HG03280 (cell line): ENCODE data around the gene CAMK4.

ENCODE experiments used
- ATAC-seq: cut with Tn5 transposase; IDR thresholded peaks from one replicate; pipeline ENCODE4 v1.9.1; 2021; ENCODE audit warnings: mild to moderate bottlenecking, moderate library complexity; ENCODE audit not compliant: unreplicated experiment

The CAMK4 gene

GRCh38 chr5:111223787-111224560 lies at the start of gene CAMK4:
TSS of gene CAMK4 (plus strand) at chr5:111224384. CDS start at chr5:111224484, 100 bp downstream.
- ATAC-seq: peak; percentile 74

GRCh38 chr5:111183064-111183463 lies 41.1 kb upstream of the CAMK4 start:
- ATAC-seq: no peak

- ATAC-seq: no peak
Observed at GRCh38 chr5:111187079-111187478, 37.1 kb upstream of the CAMK4 start.

DNA sequence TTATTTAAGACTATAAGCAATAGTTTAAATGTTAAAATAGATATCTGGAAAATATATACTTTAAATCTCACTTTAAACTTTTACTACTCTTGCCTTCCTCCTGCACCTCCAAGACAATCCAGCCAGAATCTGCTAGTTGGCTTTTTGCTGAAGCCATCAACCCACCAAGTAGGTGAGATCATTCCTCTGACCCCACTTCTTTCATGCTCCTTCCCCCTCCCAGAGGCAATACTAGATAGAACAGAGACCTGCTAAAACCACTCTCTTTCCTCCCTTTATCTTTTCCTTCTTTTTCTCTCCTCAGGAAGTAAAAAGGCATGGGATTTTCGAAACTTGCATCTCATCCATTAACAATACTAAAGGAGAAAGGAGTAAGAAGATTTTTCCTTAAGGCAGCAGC lies 30.1 kb upstream of the CAMK4 start:
- no peak for ATAC-seq

- no peak for ATAC-seq
Observed at GRCh38 chr5:111194925-111195324, 29.3 kb upstream of the CAMK4 start.

DNA sequence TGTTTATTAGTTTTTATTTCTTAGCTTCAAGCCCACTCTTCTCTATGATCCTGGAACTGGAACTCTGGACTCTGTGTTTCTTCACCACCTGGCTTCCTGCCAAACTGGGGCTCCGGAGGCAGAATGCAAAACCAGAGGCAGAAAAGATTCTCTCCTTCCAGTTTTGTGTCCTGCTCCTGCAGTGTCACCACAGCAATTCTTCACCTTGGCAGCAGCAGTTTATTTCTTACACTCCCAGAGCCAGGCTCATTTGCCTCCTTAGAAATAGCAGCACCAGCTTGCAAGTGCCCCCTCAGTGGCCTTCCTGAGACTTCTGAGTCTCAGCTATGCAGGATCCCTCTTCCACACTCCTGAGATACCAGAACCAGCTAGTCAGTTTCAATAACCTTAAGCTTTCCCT lies 26.7 kb upstream of the CAMK4 start:
- no peak for ATAC-seq

- ATAC-seq: no peak
Observed at GRCh38 chr5:111198281-111198966, 25.8 kb upstream of the CAMK4 start.

DNA sequence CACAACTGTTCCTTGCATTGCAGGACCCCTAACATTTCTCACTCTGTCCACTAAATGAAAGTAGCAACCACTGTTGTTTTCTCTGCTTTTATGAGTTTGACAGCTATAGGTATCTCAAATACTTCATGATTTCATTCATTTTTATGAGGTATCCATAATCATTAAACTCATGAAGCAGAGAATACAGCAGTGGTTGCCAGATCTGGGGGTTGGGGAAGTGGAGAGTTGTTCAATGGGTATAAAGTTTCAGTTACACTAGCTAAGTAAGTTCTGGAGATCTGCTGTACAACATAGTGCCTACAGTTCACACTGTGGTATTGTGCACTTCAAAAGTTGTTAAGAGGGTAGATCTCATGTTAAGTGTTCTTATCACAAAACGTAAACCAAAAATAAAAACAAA lies 23.4 kb upstream of the CAMK4 start:
- no peak for ATAC-seq

GRCh38 chr5:111201705-111202104 lies 22.5 kb upstream of the CAMK4 start:
- ATAC-seq: no peak

GRCh38 chr5:111211341-111211740 lies 12.8 kb upstream of the CAMK4 start:
- peak; percentile 68 for ATAC-seq

DNA sequence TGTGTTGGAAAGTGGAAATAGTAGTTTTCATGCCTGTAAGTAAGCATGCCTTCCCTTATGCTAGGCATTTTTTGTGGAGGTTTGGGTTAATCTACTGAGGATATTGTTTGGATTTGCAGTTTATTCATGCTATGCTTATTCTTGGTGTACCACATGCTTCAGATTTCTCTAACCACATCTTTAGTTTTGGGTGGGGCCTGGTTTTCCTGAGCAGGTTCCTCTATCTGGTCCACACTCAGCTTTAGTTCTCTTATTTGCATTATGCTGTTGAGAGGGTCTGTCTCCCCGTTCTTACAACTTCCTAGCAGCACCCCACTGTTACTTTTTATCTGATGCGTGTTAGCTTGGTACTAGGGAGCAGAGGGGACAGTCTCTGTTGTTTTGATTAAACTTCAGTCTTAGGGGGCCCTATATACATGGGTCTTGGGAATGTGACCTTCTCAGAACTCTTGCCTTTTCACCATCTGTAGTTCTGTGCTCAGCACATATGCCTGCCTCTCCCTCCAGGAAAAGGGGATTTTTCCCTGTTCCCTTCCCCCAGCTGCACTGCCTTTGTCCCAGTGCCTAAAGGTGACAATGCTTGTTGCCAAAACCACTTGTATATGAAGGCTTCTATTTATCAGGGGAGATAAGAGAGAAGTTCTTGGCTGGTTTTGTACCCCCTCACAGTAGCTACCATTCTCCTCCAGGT lies 10.0 kb upstream of the CAMK4 start:
- no peak for ATAC-seq

- no peak for ATAC-seq
Observed at GRCh38 chr5:111215971-111216370, 8.2 kb upstream of the CAMK4 start.

- ATAC-seq: no peak
Observed at GRCh38 chr5:111221139-111221538, 3.0 kb upstream of the CAMK4 start.

DNA sequence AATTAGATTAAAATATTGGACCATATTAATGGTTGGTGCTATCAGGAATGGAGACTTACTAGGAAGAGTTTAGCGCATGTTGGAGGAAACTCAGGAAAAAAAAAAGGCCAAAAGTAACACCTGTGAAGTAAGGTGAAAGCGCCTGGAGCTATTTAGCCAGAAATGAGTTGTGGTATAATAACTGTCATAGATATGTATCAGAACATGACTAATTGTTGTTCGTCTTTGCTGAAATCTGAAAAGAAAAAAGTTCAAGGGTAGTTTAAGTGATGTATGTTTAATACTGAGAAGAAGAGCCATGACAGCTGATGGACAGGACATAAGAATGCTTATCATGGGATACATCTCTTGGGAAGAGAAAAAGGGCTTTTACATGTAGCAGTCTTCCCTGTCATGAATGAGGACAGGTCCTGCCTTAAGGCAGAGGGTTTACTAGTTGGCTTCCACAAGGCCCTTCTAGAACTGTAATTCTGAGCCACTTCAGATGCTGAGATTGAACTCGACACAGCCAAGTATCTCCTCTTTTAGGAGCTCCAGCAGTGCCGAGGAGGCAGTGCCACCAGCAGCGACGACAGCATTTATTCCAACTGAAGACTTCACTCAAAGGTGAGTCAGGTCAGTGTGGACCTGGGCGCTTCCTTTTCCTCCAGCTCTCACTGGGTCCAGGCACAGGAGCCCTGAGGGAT lies 940 bp upstream of the CAMK4 start:
- ATAC-seq: peak; percentile 2

GRCh38 chr5:111224561-111225345 lies 569 bp downstream of the CAMK4 start:
- peak; percentile 30 for ATAC-seq

- ATAC-seq: no peak
Observed at GRCh38 chr5:111225926-111226325, 1.7 kb downstream of the CAMK4 start.

DNA sequence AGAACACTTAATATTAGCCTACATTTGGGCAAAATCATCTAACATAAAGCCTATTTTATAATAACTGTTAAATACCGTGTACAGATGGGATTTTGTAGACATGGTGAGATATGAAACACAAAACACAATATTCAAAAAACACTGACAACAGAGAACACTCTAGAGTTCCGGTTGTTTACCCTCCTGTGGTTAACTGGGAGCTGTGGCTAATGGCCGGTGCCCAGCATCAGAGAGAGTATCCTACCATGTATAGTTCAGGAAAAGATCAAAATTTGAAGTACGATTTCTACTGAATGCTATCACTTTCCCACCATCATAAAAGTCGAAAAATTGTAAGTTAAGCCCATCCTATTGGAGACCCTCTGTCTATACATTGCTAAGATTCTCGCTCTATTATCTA lies 2.4 kb downstream of the CAMK4 start:
- ATAC-seq: no peak

DNA sequence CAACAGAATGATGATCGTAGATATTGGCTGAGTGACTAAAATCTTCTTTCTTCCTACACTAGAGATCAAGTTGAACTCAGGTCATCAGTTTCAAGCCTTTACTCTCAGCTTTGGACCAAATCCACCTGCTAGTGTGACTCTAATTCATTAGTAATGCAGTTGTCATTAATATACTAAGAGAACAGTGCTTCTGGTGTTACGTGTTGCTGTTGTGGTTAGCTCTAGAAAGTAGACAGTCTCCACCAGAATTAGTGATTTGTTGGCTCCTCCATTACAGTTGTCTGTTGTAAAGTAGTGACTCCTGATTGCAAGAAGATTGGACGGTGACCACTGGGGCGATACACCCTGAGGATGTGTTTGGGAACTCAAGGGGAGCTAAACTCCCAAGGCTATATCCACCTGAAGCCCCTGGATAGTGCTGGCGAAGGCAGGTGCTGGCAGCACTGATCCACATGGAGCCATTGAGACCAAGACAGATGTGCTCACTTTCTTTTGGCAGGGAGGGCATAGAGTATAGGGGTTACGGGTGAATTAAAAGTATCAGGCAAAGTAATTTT lies 3.1 kb downstream of the CAMK4 start:
- no peak for ATAC-seq

GRCh38 chr5:111227801-111228200 lies 3.6 kb downstream of the CAMK4 start:
- ATAC-seq: no peak

- ATAC-seq: no peak
Observed at GRCh38 chr5:111228520-111229220, 4.5 kb downstream of the CAMK4 start.
